Limb (tissue), 2 donors: Measurements from ENCODE around the gene KAT7.
"Not testable (repeated sequence)": the region's sequence is repeated elsewhere in the genome, so short reads cannot be mapped to it uniquely, and the experiment has no call there.

Experiments
- DNase-seq, 2 donors: peaks; one replicate each; pipeline ENCODE4 v3.0.0-alpha.2; 2016; ENCODE audit errors: extremely low spot score in 2 of 2

The KAT7 gene

DNA sequence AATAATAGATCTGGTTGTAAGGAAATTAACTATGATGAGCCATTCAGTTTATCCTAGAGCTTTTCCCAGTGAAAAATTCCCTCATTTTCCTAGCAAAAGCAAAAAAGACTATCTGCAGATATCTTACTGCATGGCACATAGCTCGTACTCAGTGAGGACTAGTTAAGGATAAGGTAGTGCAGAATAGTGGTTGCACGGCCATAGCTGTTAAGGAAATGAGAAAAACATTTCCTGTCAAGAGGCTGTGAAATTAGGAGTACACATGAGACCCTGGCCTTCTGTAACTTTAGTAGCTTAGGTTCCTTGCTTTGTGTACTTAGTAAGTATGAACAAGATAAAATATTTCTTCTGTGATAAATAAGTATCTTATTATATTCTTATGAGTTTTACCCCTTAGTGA, 10.3 kb downstream of the KAT7 start:
- DNase-seq = no peak

DNA sequence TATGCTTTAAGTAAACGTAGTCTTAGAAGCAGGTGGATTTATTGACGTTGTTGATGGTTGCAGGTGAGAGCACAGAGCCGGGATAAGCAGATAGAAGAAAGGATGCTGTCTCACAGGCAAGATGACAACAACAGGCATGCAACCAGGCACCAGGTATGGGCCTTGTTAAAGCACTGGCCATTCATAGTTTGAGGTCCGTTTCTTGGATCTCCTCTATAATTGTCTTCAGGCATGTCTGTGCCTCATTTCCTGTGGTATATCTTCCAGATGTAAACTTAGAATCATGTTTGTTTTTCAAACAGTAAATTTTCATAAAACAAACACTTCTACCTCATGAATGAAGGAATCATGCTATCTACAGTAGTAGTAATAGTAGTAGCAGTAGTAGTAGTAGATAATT, 20.6 kb downstream of the KAT7 start:
- DNase-seq = no peak

DNA sequence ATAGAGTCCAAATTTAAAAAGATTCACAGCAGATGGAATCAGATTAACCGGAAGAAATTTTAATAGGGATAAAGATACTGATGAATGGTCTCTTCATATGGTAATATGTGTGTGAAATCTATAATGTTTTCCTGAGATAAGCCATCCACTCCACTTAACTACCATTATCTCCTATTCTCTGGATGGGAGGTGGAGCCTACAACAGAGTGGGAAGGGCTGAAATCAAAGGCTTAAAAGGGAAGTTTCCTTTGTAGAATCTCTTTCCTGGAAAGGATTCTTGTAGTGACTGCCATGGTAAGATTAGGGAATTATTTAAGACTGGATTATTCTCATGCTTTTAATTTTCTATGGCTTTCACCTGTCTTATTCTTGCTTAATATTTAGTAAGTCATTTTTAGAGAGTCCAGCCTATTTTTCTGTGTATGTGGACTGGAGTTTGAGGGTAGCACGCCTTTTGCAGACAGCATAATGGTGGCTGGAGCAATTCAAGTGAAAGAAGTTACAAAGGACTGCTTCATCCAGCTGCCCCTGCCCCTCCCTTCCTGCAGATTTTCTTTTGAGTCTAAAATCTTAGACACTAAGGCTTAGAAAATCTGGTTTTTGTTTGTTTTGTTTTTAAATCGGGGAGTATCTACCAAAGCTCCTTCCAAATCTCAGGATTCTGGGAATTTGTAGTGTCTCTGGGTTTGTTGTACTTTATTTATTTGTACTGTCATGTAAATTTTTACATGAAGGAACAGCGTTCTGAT, 26.5 kb downstream of the KAT7 start:
- no peak for DNase-seq

DNA sequence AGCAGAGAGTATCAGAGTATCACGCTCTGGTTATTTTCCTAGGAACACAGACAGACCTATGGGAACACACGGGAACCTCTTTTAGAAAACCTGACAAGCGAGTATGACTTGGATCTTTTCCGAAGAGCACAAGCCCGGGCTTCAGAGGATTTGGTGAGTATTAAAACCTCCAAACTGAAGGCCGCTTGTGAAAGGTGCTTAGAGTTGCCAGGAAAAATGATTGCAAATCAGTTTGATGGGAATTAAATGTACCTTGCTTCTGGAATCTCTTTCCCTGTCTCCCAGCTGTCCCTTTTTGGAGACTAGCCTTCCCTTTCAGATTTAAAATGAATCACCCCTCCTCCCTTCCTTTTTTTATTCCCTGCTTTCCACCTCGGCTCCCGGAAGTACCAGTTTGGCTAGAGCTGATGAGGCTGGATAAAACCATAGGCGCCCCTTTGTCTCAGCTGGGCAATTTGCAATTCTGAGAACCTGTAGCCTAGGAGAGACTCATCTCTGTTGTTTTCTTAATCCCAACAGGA, 27.3 kb downstream of the KAT7 start:
- DNase-seq = no peak

DNA sequence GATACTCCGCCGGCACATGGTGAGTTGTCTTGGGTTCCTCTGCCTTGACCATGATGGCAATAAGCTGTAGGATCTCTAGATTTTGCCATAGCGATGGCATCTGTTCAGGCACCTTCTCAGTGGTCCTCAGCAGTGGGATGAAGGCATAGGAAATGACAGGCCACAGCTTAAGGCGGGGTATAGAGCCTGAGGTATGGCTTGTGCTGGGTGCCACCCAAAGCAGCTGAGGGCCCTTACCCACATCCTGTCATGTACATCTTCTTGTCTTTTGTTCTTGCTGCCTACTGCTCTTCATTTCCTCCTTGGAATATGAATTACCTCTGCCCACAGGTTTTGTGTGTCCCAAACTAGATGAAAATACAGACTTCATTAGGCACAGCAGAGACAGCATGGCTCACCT, 29.5 kb downstream of the KAT7 start:
- DNase-seq = no peak

DNA sequence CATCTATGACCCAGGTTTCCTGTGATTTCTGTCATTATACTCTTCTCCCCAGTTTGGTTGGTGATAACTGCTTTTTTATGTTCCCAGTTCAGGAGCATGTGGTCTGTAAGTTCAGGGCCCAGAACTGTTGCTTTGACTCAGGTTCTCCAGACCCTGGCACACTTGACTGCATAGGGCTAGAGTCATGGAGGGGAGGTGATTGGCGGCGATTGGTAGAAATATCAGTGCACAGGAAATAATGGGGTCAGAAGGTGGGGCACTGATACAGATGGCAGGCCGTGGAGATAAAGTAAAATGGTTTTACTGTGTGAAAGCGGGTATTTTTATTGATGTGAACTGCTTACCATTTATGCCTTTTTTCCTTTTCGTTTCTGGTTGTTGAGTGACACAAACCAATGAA, 30.7 kb downstream of the KAT7 start:
- DNase-seq = no peak

DNA sequence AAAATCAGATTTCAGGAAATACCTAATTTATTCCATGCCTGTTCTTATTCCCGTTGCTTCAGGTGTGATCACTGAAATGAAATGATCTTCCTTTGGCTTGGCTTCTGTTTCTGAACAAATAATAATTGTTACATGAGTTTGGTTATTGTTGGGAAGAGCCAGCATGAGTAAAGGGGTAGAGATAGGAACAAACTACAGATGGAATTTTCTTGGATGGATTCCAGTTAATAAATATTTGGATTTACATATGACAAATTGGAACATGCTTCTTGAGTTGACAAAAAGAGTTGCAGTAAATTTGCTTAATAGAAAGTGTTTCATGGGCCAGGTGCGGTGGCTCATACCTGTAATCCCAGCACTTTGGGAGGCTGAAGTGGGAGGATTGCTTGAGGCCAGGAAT, 31.2 kb downstream of the KAT7 start:
- no peak for DNase-seq

DNA sequence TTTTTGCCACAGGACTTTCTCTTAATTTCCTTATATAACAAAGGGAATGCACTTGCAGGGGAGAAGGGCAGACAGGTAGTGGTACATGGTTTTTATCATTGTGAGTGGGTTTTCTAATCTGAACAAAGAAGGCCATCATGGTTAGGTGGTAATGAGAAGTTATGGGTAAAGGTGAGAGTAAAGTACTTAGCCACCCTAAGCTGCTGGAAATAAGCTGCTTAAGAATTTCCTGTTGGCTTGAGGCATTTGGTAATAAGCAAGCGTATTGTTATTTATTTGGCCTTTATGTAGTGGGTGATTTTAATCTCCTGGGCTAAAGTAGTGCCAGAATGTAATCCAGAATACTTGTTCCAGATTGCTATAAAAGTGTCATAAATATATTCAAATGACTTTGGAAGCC, 32.3 kb downstream of the KAT7 start:
- no peak for DNase-seq

DNA sequence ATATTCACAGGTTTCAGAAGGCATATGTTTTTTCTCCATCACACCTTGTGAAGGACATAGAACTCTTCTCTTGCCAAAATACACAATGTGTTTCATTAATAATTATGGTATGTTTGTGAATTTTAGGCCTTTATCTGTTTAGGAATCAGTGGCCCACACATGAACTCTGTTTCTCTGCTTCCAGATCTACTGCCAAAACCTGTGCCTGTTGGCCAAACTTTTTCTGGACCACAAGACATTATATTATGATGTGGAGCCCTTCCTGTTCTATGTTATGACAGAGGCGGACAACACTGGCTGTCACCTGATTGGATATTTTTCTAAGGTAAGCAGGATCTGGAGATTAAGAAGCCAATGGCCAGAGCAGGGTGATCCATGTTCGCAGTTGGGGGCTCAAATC, 33.0 kb downstream of the KAT7 start:
- no peak for DNase-seq

DNA sequence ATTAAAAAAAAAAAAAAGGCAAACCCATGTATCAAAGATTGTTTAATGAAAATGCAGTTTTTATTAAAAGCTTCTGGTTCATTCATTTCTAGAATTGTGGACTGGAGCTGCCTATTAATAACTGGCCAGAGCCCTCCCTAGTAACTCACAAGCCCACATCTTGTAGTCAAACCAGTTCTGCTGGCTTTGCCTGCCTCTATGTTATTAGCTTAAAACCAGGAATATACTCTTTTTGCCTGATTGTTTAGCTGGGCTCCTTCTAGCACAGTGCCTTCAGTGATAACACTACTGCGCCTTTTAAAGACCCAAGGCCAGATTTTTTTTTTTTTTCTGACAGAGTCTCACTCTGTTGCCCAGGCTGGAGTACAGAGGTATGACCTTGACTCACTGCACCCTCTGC, 33.4 kb downstream of the KAT7 start:
- no peak for DNase-seq

DNA sequence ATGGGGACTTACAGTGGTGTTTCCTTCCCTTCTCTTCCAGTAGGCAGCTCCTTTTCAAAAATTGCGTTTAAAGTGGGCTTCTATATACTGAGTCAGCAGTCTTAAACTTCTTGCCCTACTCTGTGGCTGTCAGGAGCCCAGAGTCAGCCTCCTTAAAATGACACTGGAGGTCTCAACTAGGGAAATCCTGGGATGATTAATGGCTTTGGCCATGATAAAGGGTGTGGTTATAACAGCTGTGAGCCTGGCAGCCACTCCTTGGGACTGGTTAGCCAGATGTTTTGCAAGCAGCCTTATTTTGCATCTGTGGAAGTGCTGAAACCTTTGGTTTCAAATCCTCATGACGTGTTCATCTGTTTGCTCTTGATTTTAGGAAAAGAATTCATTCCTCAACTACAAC, 34.3 kb downstream of the KAT7 start:
- peak in 1 of 2 donors; percentile 10 for DNase-seq

DNA sequence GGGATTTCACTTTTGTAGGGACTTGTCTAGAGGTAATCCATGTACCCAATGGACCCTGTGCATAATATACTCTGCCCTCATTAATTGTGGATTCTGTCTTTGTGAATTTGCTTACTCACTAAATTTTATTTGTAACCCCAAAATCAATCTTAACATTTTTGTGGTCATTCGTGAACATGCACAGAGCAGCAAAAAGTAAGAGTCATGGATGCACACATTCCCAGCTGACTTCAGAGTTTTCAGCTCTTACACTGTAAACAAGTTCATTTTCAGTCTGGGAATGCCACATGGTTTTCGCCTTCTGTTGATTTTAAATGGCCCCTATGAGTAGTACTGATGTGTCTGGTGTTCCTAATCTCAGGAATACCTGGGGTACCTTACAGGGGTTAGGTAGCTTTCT, 35.1 kb downstream of the KAT7 start:
- no peak for DNase-seq

DNA sequence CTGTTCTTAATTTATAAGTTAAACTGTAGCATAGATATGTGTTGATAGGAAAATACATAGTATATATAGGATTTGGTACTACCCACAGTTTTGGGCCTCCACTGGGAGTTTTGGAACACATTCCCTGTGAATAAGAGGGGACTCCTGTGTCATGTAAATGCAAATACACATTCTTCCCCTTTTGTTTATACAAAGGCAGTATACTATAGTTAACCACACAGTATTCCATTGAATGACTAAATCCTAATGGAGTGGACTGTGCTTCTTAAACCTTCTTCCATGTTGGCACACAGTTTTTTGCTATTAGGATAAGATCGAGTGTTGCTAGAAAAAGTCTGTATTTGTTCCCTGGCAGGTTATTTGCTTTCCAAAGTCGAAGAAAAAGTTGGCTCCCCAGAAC, 37.2 kb downstream of the KAT7 start:
- no peak for DNase-seq

DNA sequence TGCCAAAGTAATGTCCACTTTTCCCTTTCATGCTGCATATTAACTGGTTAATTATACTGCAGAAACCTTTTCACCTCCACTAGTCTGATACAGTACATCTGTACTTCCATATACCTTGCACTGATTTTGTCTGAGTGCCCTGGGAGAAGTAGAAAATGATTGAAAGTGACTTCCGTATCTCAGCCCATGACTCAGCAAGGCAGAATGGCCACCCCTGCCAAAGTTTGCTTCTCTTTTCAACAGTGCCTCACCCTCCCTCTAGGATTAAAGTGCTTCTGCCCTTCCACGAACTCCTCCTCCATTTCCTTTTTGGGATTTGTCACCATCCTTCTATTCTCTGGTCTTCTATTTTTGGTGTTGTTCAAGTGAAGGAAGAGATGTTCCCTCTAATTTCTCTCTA, 39.8 kb downstream of the KAT7 start:
- not testable (repeated sequence) for DNase-seq

DNA sequence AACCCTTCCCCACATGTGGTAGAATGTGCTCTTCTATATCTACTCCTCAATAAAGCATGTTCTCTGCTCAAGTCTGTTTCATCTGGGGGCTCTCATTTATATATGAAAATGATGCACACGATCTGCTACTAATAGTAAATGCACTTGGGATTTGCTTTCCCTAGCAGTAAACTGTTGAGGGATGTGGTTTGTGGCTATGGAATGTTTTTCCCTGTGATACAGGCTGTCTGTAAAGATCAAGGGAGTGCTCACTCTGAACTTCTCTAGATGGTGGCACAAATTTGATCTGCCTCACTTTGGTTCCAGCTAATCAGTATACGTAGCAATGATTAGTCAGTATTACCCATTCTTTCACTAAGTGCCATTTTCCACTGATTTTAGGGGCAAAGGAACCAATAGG, 40.5 kb downstream of the KAT7 start:
- DNase-seq = no peak

DNA sequence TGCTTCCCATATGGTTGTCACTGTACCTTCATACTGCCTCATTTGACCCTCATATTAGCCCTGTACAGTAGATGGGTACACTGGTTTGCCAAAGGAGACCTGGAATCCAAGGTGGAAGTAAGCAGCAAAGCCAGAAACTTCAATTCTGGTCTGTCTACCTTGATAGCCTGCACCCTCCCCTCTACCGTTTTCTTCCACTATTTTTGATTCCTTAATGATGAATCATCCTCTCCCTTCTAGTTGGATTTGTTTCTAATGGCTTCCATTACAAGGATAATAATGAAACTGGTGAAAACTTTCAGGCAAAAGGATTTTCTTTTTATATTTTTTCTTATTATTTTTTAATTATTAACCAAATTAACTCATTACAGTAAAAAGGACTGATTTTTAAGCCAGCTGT, 42.1 kb downstream of the KAT7 start:
- DNase-seq = no peak

DNA sequence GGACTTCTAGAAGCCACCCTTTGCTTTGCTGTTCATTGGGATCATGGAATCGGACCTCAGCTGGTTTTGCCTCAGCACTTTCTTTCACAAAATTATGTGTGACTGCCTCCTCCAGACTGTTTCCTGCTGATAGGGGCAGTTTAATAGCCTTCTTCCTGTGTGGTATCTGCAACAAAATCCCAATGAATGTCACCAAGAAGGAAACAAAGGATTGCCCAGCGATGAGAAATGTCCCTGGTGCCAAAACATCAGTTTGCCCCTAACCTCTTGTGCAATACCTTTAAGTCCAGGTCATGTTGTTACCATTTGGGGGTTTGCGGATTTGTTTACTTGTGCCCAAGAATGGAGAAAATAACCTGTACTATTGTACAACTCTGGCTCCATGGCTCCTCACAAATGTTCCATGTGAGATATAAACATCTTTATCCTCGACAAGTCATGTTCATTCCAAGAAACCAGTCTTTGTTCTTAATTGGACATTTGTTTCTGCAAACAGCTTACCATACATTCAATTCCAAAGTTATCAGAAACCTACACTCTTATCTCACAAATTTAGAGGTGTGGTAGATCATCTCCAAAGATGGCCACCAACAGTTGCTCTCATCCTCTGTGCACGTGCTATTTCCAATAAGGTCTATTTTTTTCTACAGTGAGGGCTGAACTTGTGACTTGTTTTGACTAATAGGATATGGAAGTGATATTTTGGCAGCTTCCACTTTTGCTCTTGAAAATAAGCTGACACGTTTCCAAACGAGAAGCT, 44.5 kb downstream of the KAT7 start:
- no peak for DNase-seq

DNA sequence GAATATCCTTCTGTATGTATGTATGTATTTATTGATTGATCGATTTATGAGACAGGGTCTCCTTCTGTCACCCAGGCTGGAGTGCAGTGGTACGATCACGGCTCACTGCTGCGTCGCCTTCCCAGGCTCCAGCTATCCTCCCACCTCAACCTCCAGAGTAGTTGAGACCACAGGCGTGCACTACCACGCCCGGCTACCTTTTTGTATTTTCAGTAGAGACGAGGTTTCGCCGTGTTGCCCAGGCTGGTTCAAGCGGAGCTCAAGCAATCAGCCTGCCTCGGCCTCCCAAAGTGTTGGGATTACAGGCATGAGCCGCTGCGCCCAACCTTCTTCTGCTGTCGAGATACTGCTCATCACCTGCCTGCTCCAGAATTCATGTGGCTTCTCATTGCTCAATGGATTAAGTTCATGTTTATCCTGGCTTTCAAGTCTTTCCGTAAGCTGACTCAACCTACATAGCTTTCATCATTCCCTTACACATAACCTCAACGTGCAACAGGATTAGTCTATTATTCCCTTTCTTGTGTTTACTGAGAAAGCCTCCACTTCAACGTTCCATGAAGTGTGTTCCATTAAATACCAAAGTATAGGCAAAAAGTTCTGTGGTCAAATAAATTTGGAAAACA, 45.8 kb downstream of the KAT7 start:
- no peak for DNase-seq

DNA sequence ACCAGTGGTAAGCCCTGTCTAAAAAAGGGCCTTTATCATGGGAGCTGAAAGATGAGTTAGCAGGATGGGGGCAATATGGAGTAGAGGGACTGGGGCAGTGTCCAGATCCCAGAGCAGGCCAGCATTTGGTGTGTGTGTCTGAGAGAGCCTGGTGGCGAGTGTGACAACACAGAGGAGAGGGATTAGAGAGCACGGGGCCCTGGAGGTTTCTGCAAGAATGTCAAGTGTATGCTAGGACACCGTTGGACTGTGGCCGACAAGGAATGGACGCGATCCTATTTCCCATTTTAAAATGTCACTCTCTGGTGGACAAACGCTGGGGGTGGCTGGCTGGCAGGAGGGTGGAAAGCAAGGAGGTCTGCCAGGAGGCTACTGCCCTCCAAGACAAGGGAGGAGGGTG, 47.0 kb downstream of the KAT7 start:
- no peak for DNase-seq

DNA sequence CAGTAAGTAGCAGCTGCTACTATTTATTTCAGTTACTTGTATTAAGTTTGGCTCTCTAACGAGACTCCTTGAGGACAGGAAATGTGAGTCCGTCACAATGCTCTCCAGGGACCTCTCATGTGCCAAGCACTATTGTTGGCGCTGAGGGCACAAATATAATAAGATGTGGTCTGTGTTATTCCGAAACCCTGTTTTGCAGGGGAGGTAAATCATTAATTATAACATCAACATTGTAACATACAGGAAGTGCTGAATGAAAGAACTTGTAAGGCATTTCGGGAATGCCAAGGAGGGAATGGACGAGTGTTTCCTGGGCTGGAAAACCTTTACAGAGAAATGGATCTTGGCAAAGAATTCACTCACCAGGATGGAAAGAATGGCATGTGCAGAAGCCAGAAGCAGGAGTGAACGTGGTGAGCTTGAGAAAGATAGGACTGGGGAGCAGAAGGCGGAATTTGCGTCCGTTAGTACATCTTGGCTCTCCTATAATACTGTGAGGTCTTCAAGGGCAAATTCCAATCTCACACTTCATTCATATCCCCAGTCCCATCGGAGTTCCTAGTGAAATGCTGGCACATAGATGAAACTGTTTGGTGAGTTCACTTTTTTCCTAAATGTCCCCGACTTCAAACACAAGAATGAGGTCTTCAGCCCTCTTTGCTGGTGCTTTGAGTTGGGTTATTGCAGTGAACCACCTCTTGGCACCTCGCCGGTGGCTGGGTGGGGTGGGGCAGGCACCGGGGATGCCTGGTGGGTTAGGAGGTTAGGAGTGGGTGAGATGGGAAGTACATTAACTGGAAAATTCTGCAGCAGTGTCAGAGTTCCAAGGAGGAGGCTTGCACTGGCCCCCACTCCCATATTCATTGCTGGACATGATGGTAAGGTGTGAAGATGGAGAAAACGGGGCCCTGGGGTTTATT, 47.9 kb downstream of the KAT7 start:
- DNase-seq = peak in 1 of 2 donors; percentile 7

DNA sequence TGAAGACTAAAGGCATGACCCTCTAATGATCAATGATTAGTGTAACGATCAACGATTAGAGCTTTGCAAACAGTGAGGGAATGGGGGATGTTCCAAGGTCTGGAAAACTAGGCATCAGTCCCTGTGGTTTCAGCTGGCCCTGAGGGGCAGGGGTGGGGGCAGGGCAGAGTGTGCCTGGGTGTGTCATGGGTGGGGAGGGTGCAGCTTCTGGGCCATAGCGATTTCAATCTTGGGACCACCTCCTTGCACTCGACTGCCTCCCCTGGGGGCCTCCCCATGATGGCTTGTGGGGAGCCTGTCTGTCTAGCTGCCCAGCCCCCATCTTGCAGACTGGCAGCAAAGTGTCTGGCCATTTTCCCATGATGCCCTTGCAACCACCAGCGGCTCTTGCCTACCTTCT, 51.0 kb downstream of the KAT7 start:
- DNase-seq = no peak
